Subcutaneous adipose tissue (tissue), 4 donors: Measurements from ENCODE around the gene ATP6V0A4. TPM values are rescaled to one million over a fixed set of nuclear protein-coding genes. Genes with fewer than 3 reads are reported as not detected.

Experiments
- total RNA-seq, 4 donors: library from RNA; depleted of rRNA; stranded (reverse); fragments of >200 nt; gene quantifications; one replicate each; pipeline ENCODE4 v1.1.0, GENCODE V29; 2016
- TF ChIP-seq, protein P1 (sequence below): fragments of 450-650 bp; IDR thresholded peaks from one replicate; pipeline ENCODE4 v1.5.1; 2016; ENCODE audit warnings: low read depth, mild to moderate bottlenecking, control low read depth, antibody characterized with exemption, moderate library complexity

The ATP6V0A4 gene
- total RNA-seq, 4 donors from 2014 or later = not detected

DNA sequence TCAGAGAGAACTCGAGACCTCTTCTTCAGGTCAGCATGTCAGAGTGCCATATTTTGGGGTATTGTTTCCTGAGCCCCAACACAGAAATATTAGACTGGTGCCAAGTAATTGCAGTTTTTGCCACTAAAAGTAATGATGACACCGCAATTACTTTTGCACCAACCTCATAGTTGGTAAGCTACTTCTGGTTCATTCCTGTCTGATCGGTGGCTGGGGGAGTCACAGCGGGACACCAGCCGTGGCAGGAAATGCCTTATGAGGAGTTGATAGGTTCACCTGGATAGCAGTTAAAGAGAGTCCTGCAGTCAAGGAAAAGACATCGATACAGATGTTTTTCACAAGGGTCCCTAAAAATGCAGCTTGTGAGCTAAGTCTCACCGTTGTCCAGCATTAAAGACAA is 23.9 kb upstream of the ATP6V0A4 start:
- TF ChIP-seq, protein P1, sequence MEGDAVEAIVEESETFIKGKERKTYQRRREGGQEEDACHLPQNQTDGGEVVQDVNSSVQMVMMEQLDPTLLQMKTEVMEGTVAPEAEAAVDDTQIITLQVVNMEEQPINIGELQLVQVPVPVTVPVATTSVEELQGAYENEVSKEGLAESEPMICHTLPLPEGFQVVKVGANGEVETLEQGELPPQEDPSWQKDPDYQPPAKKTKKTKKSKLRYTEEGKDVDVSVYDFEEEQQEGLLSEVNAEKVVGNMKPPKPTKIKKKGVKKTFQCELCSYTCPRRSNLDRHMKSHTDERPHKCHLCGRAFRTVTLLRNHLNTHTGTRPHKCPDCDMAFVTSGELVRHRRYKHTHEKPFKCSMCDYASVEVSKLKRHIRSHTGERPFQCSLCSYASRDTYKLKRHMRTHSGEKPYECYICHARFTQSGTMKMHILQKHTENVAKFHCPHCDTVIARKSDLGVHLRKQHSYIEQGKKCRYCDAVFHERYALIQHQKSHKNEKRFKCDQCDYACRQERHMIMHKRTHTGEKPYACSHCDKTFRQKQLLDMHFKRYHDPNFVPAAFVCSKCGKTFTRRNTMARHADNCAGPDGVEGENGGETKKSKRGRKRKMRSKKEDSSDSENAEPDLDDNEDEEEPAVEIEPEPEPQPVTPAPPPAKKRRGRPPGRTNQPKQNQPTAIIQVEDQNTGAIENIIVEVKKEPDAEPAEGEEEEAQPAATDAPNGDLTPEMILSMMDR = no peak

DNA sequence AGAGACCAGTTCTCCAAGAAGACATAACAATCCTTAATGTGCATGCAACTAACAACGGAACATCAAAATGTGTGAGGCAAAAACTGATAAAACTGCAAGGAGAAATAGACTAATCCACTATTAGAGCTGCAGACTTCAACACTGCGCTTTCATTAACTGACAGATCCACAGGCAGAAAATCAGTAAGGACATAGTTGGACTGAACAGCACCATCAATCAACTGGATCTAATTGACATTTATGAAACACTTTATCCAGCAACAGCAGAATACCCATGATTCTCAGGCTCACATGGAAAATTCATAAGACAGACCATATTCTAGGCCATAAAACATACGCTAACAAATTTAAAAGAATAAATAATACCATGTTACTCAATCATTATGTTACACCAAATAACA is 21.6 kb upstream of the ATP6V0A4 start:
- TF ChIP-seq, protein P1 = no peak

DNA sequence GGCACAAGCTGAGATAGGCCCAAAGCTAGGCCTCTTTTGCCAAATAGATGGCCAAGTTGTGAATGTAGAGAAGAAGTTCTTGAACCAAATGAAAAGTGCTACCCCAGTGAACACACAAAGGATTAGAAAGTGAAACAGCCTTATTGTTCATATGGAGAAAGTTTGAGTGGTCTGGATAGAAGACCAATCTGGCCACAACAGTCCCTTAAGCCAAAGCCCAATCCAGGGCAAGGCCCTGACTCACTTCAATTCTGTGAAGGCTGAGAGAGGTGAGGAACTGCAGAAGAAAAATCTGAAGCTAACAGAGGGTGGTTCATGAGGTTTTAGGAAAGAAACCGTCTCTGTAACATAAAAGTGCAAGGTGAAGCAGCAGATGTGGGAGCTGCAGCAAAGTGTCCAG is 18.7 kb upstream of the ATP6V0A4 start:
- TF ChIP-seq, protein P1 = no peak

DNA sequence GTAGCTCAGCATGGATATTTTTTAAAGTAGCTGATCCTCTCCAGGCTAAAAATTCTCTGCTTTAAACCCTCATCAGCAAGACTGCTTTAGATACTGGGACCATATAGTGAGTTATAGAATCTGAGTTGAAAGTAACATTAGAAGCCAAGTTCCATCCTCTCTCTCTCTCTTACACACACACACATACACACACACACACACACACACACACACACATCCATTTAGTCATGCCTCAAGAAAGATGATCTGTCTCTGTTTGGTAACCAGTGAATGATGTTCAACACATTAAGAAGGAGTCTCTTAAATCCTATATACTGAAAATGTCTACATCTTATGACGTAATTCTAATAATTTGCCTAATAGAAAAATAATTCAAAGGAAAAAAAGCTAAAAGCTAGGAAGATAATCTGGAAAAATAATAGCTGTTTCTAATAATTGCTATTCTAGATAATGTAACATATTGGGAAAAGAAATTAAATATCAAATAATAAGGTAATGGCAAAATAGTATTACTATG is 16.9 kb upstream of the ATP6V0A4 start:
- TF ChIP-seq, protein P1 = no peak

DNA sequence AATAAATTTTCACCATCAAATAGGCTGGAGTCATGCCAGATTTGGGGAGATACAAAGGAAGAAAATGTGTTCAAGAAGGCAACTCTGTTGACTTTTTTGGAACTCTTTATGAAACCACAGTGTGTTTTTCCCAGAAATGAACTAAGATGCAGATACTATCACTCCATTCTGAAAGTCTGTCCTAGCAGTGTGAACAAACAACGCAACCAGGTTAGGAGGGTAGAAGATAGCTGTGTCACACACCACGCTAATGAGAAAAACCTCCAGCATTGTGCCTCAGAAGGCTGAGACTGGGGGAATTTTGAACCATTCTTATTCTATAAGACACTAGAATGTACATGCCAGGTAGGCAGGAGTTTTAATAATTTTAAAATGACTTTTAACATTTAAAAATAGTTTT is 15.9 kb upstream of the ATP6V0A4 start:
- TF ChIP-seq, protein P1 = no peak

DNA sequence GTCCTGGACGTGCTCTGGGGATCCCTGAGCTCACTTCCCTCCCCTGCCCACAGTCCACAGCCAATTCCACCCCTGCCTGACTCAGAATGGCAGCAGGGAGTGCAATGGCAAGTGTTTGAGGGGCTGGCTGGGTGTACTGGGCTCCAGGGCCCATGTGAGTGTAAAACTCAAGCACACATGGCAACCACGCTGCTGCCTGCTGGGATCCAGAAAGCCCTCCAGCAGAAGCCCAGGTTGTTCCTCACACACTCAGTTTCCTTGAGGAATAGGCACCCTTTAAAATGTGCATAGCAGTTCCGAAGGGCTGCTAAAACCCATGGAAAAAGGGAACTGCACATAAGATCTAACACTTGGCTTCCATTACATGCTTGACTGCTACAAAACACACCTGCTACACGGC is 11.3 kb upstream of the ATP6V0A4 start:
- TF ChIP-seq, protein P1 = no peak

DNA sequence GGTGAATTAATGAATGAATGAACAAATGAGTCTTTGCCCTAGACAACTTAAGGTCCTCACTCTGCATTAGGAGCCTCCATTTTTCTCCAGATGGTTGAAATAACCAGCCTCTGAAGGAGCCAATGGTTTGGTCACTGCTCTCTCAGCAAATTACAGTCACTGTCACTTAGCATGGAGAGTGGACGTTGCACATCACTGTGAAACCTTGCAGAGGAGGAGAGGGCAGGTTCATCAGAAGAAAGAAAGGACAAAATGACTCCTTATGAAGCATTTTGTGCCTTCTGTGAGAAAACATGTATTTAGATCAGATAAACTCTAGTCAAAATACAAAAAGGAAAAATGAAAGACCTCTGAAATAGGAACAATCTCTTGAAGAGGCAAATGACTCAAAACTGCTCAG is 6.6 kb upstream of the ATP6V0A4 start:
- TF ChIP-seq, protein P1 = no peak
